ENCODE data around the gene OPHN1. TPM values are rescaled to one million over a fixed set of nuclear protein-coding genes. Genes with fewer than 3 reads are reported as not detected.

OPHN1 gene
- total RNA-seq, 3 donors from 2014 or later: 0.08 to 0.33 (median 0.11) TPM

DNA sequence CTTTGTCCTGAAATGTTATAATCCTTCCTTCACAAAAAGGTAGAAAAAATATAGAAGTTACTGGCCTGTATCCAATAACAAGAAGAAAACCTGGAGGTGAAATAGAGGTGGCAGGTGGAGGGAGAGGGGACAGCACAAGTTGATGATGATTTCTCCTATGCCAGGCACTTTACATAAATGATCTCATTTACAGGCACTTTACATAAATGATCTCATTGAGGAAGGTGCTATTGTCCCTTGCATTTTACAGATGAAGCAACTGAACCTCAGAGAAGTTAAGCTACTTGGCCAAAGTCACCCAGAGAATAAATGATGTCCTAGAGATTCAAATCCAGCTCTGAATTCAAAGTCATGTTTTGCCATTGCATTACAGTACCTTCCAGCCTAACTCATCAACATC lies 7.1 kb upstream of the OPHN1 start:
- Mint-ChIP-seq H3K36me3 (ENCODE audit: insufficient read depth) (no peaks in the 10 kb centered on the region), H3K4me3 (no peak overlapping the region), H3K9me3 (no peaks in the 10 kb centered on the region), H3K4me1 (ENCODE audit: low read depth) (peaks cover 9% of the 10 kb centered on the region), H3K27me3 (ENCODE audit: low read depth) (peaks cover 3% of the 10 kb centered on the region)
- DNase-seq (no peak), ATAC-seq (no peak)

DNA sequence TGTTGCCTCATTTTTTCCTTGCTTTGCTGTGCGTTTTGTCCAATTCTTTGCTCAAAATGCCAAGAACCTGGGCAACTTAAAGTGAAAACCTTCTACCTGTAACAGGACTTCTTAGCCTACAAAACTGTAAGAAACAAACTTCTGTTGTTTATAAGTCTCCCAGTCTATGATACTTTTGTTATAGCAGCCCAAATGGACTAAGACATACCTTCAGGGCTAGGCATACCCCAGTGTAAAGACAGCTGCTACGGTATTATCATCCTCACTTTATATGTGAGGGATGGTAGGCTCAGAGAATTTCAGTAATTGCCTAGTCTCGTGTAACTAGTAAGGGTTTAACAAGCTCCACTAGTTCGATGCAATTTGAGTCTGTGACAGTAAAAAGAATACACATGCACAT lies 6.0 kb upstream of the OPHN1 start:
- peaks cover 9% of the 10 kb centered on the region for H3K4me1 Mint-ChIP-seq (ENCODE audit: low read depth)

DNA sequence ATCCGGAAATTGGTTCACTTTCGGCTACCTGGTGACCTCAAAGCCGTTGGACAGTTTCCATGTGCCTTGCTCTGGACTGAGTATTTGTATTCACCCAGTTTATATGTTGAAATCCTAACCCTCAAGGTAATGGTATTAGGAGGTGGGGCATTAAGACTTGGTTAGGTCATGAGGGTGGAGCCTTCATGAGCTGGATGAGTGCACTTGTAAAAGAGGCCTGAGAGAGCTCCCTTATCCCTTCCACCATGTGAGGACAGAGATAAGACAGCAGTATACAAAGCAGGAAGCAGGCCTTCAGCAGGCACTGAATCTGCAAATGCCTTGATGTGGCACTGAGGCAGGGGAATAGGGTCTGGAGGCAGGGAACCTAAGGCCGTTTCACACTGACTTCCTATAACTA lies 5.3 kb upstream of the OPHN1 start:
- no peak for ATAC-seq
- Mint-ChIP-seq H3K9me3 (no peaks in the 10 kb centered on the region), H3K27me3 (ENCODE audit: low read depth) (peaks cover 10% of the 10 kb centered on the region), H3K4me1 (ENCODE audit: low read depth) (peaks cover 11% of the 10 kb centered on the region), H3K4me3 (no peak overlapping the region), H3K36me3 (ENCODE audit: insufficient read depth) (no peaks in the 10 kb centered on the region)
- DNase-seq: no peak

More for the DNA sequence above, 6.0 kb upstream of the OPHN1 start:
- peaks cover 6% of the 10 kb centered on the region for H3K27me3 Mint-ChIP-seq (ENCODE audit: low read depth)
- ATAC-seq: no peak
- no peaks in the 10 kb centered on the region for H3K36me3 Mint-ChIP-seq (ENCODE audit: insufficient read depth)
- no peak overlapping the region for H3K4me3 Mint-ChIP-seq
- H3K9me3 Mint-ChIP-seq: no peaks in the 10 kb centered on the region
- DNase-seq: no peak

DNA sequence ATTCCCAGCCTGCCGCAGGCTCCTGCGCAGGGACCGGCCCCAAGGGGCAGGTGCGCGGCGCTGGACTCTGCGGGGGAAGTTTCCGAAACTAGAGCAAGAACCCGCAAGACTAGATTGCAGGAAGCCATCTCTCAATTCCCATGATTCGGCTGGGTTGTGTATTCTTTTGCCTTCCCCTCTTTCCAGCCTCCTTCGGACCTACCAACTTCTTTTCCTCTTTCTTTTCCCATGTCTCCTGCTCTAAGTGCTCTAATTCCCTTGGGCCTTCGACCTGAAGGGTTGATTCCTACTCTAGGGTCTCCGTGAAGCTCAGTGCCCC lies 645 bp upstream of the OPHN1 start:
- ATAC-seq: no peak
- Mint-ChIP-seq H3K27me3 (ENCODE audit: low read depth) (peaks cover 32% of the 10 kb centered on the region), H3K9me3 (no peaks in the 10 kb centered on the region), H3K4me1 (ENCODE audit: low read depth) (peaks cover 9% of the 10 kb centered on the region), H3K36me3 (ENCODE audit: insufficient read depth) (no peaks in the 10 kb centered on the region), H3K4me3 (peak overlapping the region; percentile 69)
- no peak for DNase-seq

DNA sequence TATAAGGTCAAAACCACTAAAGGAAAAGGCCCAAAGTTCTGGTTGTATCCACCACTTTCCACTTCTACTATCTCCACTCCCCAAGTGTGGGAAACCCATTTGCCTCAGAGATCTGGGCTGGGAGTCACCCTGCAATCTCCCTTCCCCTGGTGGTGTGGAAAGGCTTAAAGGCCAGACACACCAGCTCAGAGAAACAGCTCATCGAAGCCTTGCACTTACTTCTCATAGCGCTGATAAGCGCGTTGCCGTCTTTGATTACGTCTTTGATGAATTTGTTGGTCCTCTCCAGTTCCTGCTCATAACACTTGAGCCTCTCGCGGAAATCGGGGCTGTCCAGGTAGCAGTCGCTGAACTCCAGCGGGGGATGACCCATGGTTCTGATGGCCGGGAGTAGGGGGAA lies 647 bp downstream of the OPHN1 start:
- Mint-ChIP-seq H3K4me1 (ENCODE audit: low read depth) (peaks cover 9% of the 10 kb centered on the region), H3K9me3 (no peaks in the 10 kb centered on the region), H3K4me3 (peak overlapping the region; percentile 69), H3K27me3 (ENCODE audit: low read depth) (peaks cover 35% of the 10 kb centered on the region), H3K36me3 (ENCODE audit: insufficient read depth) (no peaks in the 10 kb centered on the region)
- ATAC-seq: no peak
- DNase-seq: no peak

DNA sequence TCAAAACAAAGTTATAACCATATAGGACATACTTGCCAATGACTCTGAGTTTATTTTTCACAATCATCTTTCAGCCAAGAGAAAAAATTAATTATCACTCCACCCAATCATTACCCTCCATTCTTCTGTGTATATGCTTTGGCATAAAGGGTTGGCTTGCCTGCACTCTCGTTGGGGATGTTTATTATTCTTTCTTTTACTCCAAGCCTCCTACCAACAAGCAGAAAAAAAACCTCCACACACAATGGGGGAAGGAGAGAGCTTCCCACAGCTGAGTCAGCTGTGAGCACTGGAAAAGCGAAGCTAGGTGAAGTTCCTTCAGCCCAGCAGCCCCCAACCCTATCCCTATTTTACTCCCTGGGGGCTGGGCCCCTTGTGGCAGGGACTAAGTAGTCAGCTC lies 1.5 kb downstream of the OPHN1 start:
- H3K4me1 Mint-ChIP-seq (ENCODE audit: low read depth): peaks cover 9% of the 10 kb centered on the region
- no peak for ATAC-seq
- no peak for DNase-seq
- no peaks in the 10 kb centered on the region for H3K9me3 Mint-ChIP-seq
- H3K36me3 Mint-ChIP-seq (ENCODE audit: insufficient read depth): no peaks in the 10 kb centered on the region
- H3K27me3 Mint-ChIP-seq (ENCODE audit: low read depth): peaks cover 35% of the 10 kb centered on the region
- H3K4me3 Mint-ChIP-seq: no peak overlapping the region

DNA sequence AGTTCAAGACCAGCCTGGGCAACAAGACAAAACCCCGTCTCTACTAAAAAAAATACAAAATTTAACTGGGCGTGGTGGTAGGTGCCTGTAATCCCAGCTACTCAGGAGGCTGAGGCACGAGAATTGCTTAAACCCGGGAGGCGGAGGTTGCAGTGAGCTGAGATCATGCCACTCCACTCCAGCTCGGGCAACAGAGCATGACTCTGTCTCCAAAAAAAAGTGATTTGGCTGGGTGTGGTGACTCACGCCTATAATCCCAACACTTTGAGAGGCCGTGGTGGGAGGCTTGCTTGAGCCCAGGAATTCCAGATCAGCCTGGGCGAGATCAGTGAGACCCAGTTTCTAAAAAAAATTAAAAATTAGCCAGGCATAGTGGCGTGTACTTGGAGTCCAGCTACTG lies 4.1 kb downstream of the OPHN1 start:
- Mint-ChIP-seq H3K27me3 (ENCODE audit: low read depth) (peaks cover 28% of the 10 kb centered on the region), H3K36me3 (ENCODE audit: insufficient read depth) (no peaks in the 10 kb centered on the region), H3K4me3 (no peak overlapping the region), H3K4me1 (ENCODE audit: low read depth) (peaks cover 9% of the 10 kb centered on the region), H3K9me3 (no peaks in the 10 kb centered on the region)
- no peak for ATAC-seq
- no peak for DNase-seq

DNA sequence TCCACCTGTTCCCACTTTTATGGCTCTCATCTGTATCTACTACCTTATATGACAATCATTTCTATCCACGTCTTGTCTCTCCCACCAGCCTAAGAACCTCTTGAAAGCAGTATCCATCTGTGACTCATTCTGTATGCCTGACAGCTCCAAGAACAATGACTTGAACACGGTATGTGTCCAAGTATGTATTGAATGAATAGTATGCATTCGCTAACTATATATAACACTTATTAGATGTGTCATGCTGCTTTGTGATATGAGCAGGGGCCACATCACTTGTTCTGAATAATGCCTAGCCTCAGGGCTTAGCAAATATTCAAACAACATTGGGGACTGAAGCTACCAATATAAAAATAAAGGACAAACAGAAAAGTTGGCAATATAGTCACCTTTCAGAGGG lies 4.9 kb downstream of the OPHN1 start:
- Mint-ChIP-seq H3K4me3 (no peak overlapping the region), H3K27me3 (ENCODE audit: low read depth) (peaks cover 25% of the 10 kb centered on the region), H3K36me3 (ENCODE audit: insufficient read depth) (no peaks in the 10 kb centered on the region), H3K9me3 (no peaks in the 10 kb centered on the region), H3K4me1 (ENCODE audit: low read depth) (peaks cover 7% of the 10 kb centered on the region)
- DNase-seq (no peak), ATAC-seq (no peak)

DNA sequence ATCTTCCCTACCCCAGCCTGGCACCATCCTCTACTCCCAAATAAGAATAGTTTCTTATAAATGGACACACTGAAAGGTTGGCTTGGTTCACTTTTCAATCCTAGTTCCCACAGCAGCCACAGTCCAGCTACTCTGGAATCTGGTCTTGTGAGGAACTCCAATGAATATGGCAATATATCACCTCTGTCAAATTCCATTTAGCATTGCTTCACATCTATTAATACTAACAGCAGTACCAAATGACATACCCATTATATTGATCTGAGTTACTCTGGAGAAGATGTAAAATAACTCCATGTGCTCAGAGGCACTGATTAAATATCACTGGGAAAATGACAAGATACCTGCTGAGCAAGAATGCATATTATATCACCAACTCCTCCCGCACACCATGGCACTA lies 8.6 kb downstream of the OPHN1 start:
- Mint-ChIP-seq H3K9me3 (no peaks in the 10 kb centered on the region), H3K27me3 (ENCODE audit: low read depth) (peaks cover 9% of the 10 kb centered on the region)

DNA sequence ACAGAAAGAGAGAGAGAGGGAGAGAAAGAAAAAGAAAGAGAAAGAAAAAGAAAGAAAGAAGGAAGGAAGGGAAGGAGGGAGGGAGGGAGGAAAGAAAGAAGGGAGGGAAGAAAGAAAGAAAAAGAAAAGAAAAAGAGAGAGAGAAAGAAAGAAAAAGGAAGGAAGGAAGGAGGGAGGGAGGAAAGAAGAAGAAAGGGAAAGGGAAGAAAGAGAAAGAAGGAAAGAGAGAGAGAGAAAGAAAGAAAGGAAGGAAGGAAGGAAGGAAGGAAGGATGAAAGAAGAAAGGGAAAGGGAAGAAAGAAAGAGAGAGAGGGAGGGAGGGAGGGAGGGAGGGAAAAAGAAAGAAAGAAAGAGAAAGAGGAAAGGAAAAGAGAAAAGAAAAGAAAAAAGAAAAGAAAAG lies 10.8 kb downstream of the OPHN1 start:
- H3K9me3 Mint-ChIP-seq: no peaks in the 10 kb centered on the region
- no peaks in the 10 kb centered on the region for H3K4me1 Mint-ChIP-seq (ENCODE audit: low read depth)
- no peak for ATAC-seq
- no peak for DNase-seq
- no peaks in the 10 kb centered on the region for H3K36me3 Mint-ChIP-seq (ENCODE audit: insufficient read depth)
- peaks cover 6% of the 10 kb centered on the region for H3K27me3 Mint-ChIP-seq (ENCODE audit: low read depth)
- H3K4me3 Mint-ChIP-seq: no peak overlapping the region

More for the DNA sequence above, 8.6 kb downstream of the OPHN1 start:
- Mint-ChIP-seq H3K4me1 (ENCODE audit: low read depth) (no peaks in the 10 kb centered on the region), H3K36me3 (ENCODE audit: insufficient read depth) (no peaks in the 10 kb centered on the region), H3K4me3 (no peak overlapping the region)
- no peak for DNase-seq
- ATAC-seq: no peak

DNA sequence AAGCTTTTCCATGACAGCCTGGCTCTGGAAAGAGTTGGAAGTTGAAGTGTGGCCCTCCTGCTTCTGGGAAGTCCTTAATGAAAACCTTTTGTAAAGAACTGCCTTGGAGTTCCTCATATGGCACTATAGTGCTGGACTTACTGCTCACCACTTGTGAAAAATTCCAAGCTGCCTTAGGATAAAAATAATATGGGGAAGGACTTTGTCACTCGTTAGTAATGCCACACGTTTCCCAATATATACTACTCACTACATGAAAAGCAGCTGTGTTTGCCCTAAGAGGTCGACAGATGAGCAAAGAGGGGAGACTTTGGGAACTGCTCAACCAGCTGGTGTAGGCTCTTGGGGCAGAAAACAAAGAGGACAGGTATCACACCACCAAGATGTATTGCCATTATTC lies 11.7 kb downstream of the OPHN1 start:
- Mint-ChIP-seq H3K27me3 (ENCODE audit: low read depth) (peaks cover 6% of the 10 kb centered on the region), H3K36me3 (ENCODE audit: insufficient read depth) (no peaks in the 10 kb centered on the region), H3K4me1 (ENCODE audit: low read depth) (no peaks in the 10 kb centered on the region), H3K4me3 (no peak overlapping the region), H3K9me3 (no peaks in the 10 kb centered on the region)
- ATAC-seq (no peak), DNase-seq (no peak)

DNA sequence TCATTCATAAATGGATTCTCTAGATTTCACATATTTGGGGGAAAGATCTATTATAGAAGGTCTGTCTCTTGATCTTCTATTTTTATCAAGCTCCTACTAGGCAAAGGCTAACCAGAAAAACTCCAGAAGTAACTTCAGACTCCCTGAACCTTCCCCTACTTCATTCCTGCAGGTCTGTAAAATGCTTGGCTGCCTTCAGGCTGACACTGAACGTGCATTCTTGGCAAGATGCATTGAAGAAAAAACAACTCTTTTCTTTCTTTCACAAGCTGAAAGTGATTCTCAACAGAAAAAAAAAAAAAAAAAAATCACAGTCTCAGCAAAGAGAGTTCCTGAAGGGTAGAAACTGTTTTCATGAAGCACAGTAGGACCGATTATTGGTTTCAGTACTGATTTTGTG lies 12.7 kb downstream of the OPHN1 start:
- Mint-ChIP-seq H3K27me3 (ENCODE audit: low read depth) (peaks cover 8% of the 10 kb centered on the region), H3K4me3 (no peak overlapping the region), H3K9me3 (no peaks in the 10 kb centered on the region), H3K36me3 (ENCODE audit: insufficient read depth) (no peaks in the 10 kb centered on the region), H3K4me1 (ENCODE audit: low read depth) (no peaks in the 10 kb centered on the region)
- no peak for DNase-seq
- no peak for ATAC-seq

DNA sequence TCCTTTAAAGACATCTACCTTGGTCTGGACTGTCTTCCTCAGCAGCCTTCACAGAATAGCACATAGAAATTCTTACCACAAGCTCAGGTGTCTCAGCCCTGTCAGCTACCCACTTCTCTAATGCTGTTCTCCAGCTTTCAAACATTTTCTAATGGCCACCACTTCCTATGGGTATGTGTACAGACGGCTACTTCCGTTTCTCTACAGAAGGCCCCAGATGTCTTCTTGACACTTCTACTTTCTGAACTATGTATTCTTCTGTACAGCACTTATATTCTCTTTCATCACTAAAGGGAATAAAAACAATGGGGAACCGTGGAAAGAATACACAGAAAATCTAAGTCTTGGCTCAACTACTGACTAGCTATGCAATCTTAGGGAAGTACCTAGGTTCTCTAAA lies 13.3 kb downstream of the OPHN1 start:
- no peak overlapping the region for H3K4me3 Mint-ChIP-seq
- no peaks in the 10 kb centered on the region for H3K36me3 Mint-ChIP-seq (ENCODE audit: insufficient read depth)
- ATAC-seq: no peak

DNA sequence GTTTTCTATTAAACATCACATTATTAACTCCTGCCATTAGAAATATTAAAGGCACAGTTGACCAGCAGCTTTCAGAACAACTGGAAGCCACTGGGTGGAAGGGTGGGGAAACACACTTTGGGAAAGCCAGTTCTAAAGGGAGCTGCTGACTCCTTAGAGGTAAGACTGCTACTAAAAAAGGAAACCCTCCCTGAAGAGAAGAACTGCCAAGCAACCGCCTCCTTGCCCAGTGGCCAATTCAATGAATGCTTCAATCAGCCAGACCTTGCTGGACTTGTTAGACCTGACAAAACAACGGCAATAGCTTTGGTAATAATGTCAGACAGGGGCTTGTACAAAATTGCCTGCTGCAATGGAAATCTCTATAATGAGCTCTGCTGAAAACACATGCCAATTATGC lies 15.6 kb downstream of the OPHN1 start:
- ATAC-seq (no peak), DNase-seq (no peak)
- Mint-ChIP-seq H3K4me1 (ENCODE audit: low read depth) (no peaks in the 10 kb centered on the region), H3K36me3 (ENCODE audit: insufficient read depth) (no peaks in the 10 kb centered on the region), H3K9me3 (no peaks in the 10 kb centered on the region), H3K4me3 (no peak overlapping the region), H3K27me3 (ENCODE audit: low read depth) (peaks cover 5% of the 10 kb centered on the region)

More for the DNA sequence above, 13.3 kb downstream of the OPHN1 start:
- Mint-ChIP-seq H3K9me3 (no peaks in the 10 kb centered on the region), H3K27me3 (ENCODE audit: low read depth) (peaks cover 8% of the 10 kb centered on the region), H3K4me1 (ENCODE audit: low read depth) (no peaks in the 10 kb centered on the region)
- DNase-seq: no peak

DNA sequence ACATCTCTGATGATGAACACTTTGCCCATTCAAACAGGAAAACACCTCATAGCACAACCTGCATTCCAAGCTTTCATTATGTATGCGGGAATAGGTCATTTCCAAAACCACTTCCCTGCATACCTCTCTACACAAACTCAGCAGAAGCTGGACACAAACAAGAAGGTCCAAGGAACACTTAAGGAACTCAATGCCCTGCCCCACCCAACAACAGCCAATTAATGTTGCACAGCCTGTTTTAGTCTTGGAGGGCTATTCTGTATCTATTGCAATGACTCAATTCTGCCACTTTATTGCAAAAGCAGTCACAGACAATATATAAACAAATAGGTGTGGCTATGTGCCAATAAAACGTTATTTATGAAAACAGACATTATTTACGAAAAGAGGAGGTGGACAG lies 16.7 kb downstream of the OPHN1 start:
- Mint-ChIP-seq H3K4me1 (ENCODE audit: low read depth) (no peaks in the 10 kb centered on the region), H3K9me3 (no peaks in the 10 kb centered on the region), H3K4me3 (no peak overlapping the region), H3K27me3 (ENCODE audit: low read depth) (peaks cover 5% of the 10 kb centered on the region), H3K36me3 (ENCODE audit: insufficient read depth) (no peaks in the 10 kb centered on the region)
- no peak for DNase-seq
- ATAC-seq: no peak

DNA sequence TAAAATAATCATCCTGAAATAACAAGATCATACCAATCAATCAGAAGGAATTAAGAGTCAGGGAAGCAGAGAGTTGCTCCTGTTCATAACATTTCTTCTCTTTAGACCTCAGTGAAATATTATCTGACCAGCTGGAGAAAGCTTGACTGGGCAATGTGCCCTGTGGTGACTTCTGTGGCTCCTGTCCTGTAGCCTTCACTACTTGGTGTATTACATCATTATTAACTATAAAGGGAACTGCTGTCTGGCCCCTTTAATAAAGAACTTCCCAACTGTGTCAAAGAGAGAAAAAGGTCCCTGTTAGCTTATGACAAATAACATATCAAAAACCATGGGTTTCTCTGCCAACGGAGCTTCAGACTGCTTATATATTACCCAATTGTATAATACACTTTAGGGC lies 18.0 kb downstream of the OPHN1 start:
- ATAC-seq (no peak), DNase-seq (no peak)
- Mint-ChIP-seq H3K4me3 (no peak overlapping the region), H3K9me3 (no peaks in the 10 kb centered on the region), H3K4me1 (ENCODE audit: low read depth) (no peaks in the 10 kb centered on the region), H3K27me3 (ENCODE audit: low read depth) (peaks cover 5% of the 10 kb centered on the region), H3K36me3 (ENCODE audit: insufficient read depth) (no peaks in the 10 kb centered on the region)

Data from activated T-cell treated with anti-CD3 and anti-CD28 coated beads, Interleukin-2, amount 50 U/mL, for 4 hours (primary cell).